ENCODE results near the gene FAM53A. TPM values are rescaled to one million over a fixed set of nuclear protein-coding genes. Genes with fewer than 3 reads are reported as not detected.

The FAM53A gene
- total and polyA plus RNA-seq, 2 of the 4 experiments (the other 2 are of a cell fraction) = 2.0 to 3.1 TPM

GRCh38 chr4:1608196-1608820, 75.8 kb downstream of the FAM53A start:
- Histone ChIP-seq H2BK20ac (ENCODE audit: low read depth, low read length) (no peak overlapping the region), H2BK15ac (ENCODE audit: low read depth, low read length) (no peak overlapping the region), H2AFZ (replicated peaks; ENCODE audit: low read length, poor library complexity) (no peak overlapping the region), H3K9me3 (ENCODE audit: control insufficient read depth, insufficient read depth, low read length) (no peaks in the 10 kb centered on the region), H3K79me1 (ENCODE audit: low read depth in 1 of 2, low read length in 2 of 2) (no peaks in the 10 kb centered on the region), H3K4me2 (ENCODE audit: low read depth, low read length) (no peak overlapping the region), H3K56ac (ENCODE audit: extremely low read depth, insufficient read depth, low read length) (no peak overlapping the region), H3K4me3 (ENCODE audit: insufficient read depth, low read depth, low read length) (no peak overlapping the region), H2BK5ac (ENCODE audit: low read depth, low read length, poor library complexity, severe bottlenecking) (no peak overlapping the region), H3K27me3 (ENCODE audit: control insufficient read depth, insufficient read depth, low read length) (peaks cover 16% of the 10 kb centered on the region; the same call in 1 of the 2 replicates), H4K5ac (ENCODE audit: low read depth, low read length) (no peak overlapping the region), H3K14ac (replicated peaks; ENCODE audit: low read depth, low read length) (no peak overlapping the region), H2AK9ac (replicated peaks; ENCODE audit: low read depth, low read length, poor library complexity) (no peak overlapping the region), H4K20me1 (ENCODE audit: insufficient read depth, low read length) (no peaks in the 10 kb centered on the region; the same call in none of the 2 replicates), H2BK120ac (ENCODE audit: low read depth, low read length) (no peak overlapping the region), H2AK5ac (ENCODE audit: low read depth, low read length) (no peak overlapping the region), H3K9me1 (ENCODE audit: insufficient read depth, low read length) (no peaks in the 10 kb centered on the region), H4K91ac (ENCODE audit: insufficient read depth, low read depth, low read length) (no peak overlapping the region), H3K27ac (ENCODE audit: insufficient read depth, low read length) (no peak overlapping the region), H3K23ac (ENCODE audit: low read depth, low read length) (no peak overlapping the region), H4K8ac (ENCODE audit: low read depth in 2 of 2, low read length in 2 of 2) (no peak overlapping the region), H3K4ac (ENCODE audit: low read depth, low read length) (no peak overlapping the region), H3K18ac (ENCODE audit: low read depth, low read length) (no peak overlapping the region), H3K9ac (ENCODE audit: low read depth, low read length) (no peak overlapping the region), H3K4me1 (ENCODE audit: control insufficient read depth, insufficient read depth, low read length) (no peaks in the 10 kb centered on the region), H3K36me3 (ENCODE audit: control insufficient read depth, insufficient read depth, low read length) (no peaks in the 10 kb centered on the region)
- intact Hi-C loops (cut with micrococcal nuclease) = no loop called here
- no peak for ATAC-seq (ENCODE audit: low read depth)
- in situ Hi-C loops (cut with MboI; ENCODE audit: low sequenced_read_pairs) = no loop called here
- ChIA-PET CTCF (no interaction called here), POLR2A (ENCODE audit: unreplicated experiment) (no interaction called here)
- BruUV-seq (replicated peaks) = no TSS peak
- TF ChIP-seq CHD1 (IDR thresholded peaks at IDR 0.05; ENCODE audit: low read depth, low read length) (no peak), CTCF (conservative IDR thresholded peaks at IDR 0.05; ENCODE audit: low read depth, low read length) (no peak), ELK1 (IDR thresholded peaks at IDR 0.05; ENCODE audit: borderline replicate concordance, low read depth, low read length) (no peak), BHLHE40 (IDR thresholded peaks at IDR 0.05; ENCODE audit: low read depth, low read length) (no peak), FOS (IDR thresholded peaks at IDR 0.05; ENCODE audit: low read depth, low read length) (no peak), RFX5 (IDR thresholded peaks at IDR 0.05; ENCODE audit: low read depth, low read length) (no peak), MXI1 (IDR thresholded peaks at IDR 0.05; ENCODE audit: borderline replicate concordance, low read depth, low read length) (no peak), USF2 (IDR thresholded peaks at IDR 0.05; ENCODE audit: low read depth, low read length) (no peak), SMC3 (IDR thresholded peaks at IDR 0.05; ENCODE audit: low read depth, low read length) (no peak), CEBPB (IDR thresholded peaks at IDR 0.05; ENCODE audit: low read depth, low read length) (no peak), MAFK (IDR thresholded peaks at IDR 0.05; ENCODE audit: low read depth, low read length) (no peak), RCOR1 (IDR thresholded peaks at IDR 0.05; ENCODE audit: insufficient replicate concordance, low read length) (no peak), POLR2A (IDR thresholded peaks at IDR 0.05; ENCODE audit: low read depth, low read length) (no peak), RAD21 (IDR thresholded peaks at IDR 0.05; ENCODE audit: low read length) (no peak), MAZ (IDR thresholded peaks at IDR 0.05; ENCODE audit: borderline replicate concordance, low read depth, low read length) (no peak), NFE2L2 (IDR thresholded peaks at IDR 0.05; ENCODE audit: low read depth, low read length) (no peak)
- dilution Hi-C loops (cut with HindIII; ENCODE audit: low sequenced_read_pairs, unreplicated experiment) = no loop called here
- 82% methylated on average over 3 of the region's 24 CpGs; no CpG with 5 or more reads in 1 of the 2 experiments for WGBS, 2 experiments (ENCODE audit: extremely low coverage in 2 of 2, insufficient read length in 1 of 2)
- no peak for DNase-seq
